HG03097 (cell line): ENCODE data around the gene NEGR1.

Experiments
- ATAC-seq: cut with Tn5 transposase; IDR thresholded peaks from one replicate; pipeline ENCODE4 v1.9.1; 2021; ENCODE audit not compliant: unreplicated experiment, low FRiP score

NEGR1 gene

GRCh38 chr1:71593523-71593922 is 688.8 kb downstream of the NEGR1 start:
- no peak for ATAC-seq

- no peak for ATAC-seq
Observed at GRCh38 chr1:71592646-71593274, 689.6 kb downstream of the NEGR1 start.

- ATAC-seq = no peak
Observed at GRCh38 chr1:71589005-71589404, 693.3 kb downstream of the NEGR1 start.

- ATAC-seq = no peak
Observed at GRCh38 chr1:71587961-71588360, 694.4 kb downstream of the NEGR1 start.

- no peak for ATAC-seq
Observed at GRCh38 chr1:71586030-71586429, 696.3 kb downstream of the NEGR1 start.

GRCh38 chr1:71583756-71584155 is 698.6 kb downstream of the NEGR1 start:
- ATAC-seq = no peak

- no peak for ATAC-seq
Observed at GRCh38 chr1:71582673-71583072, 699.7 kb downstream of the NEGR1 start.

- ATAC-seq = no peak
Observed at GRCh38 chr1:71577451-71578131, 704.7 kb downstream of the NEGR1 start.

GRCh38 chr1:71572038-71572437 is 710.3 kb downstream of the NEGR1 start:
- ATAC-seq = no peak

- no peak for ATAC-seq
Observed at GRCh38 chr1:71566413-71566812, 715.9 kb downstream of the NEGR1 start.

- ATAC-seq = no peak
Observed at GRCh38 chr1:71565831-71566230, 716.5 kb downstream of the NEGR1 start.

- ATAC-seq = no peak
Observed at GRCh38 chr1:71565262-71565661, 717.1 kb downstream of the NEGR1 start.

GRCh38 chr1:71562298-71562697 is 720.0 kb downstream of the NEGR1 start:
- no peak for ATAC-seq

GRCh38 chr1:71561729-71562128 is 720.6 kb downstream of the NEGR1 start:
- ATAC-seq = no peak

- ATAC-seq = no peak
Observed at GRCh38 chr1:71561206-71561605, 721.1 kb downstream of the NEGR1 start.

GRCh38 chr1:71559880-71560279 is 722.5 kb downstream of the NEGR1 start:
- no peak for ATAC-seq

- no peak for ATAC-seq
Observed at GRCh38 chr1:71557138-71557537, 725.2 kb downstream of the NEGR1 start.

- no peak for ATAC-seq
Observed at GRCh38 chr1:71548398-71548890, 733.9 kb downstream of the NEGR1 start.

- ATAC-seq = no peak
Observed at GRCh38 chr1:71542155-71542554, 740.2 kb downstream of the NEGR1 start.

- ATAC-seq = no peak
Observed at GRCh38 chr1:71533950-71534349, 748.4 kb downstream of the NEGR1 start.

GRCh38 chr1:71532343-71532742 is 750.0 kb downstream of the NEGR1 start:
- ATAC-seq = no peak

- no peak for ATAC-seq
Observed at GRCh38 chr1:71526824-71527223, 755.5 kb downstream of the NEGR1 start.
